NCI-H1417 treated with DMSO at 0.1 percent for 48 hours (cell line): ENCODE results near the gene CLHC1.
"Not testable (repeated sequence)": the region's sequence is repeated elsewhere in the genome, so short reads cannot be mapped to it uniquely, and the experiment has no call there.

Experiments used
- DNase-seq: peaks from one replicate; lab custom pipeline; 2025; lab: John Stamatoyannopoulos, UW

The CLHC1 gene

DNA sequence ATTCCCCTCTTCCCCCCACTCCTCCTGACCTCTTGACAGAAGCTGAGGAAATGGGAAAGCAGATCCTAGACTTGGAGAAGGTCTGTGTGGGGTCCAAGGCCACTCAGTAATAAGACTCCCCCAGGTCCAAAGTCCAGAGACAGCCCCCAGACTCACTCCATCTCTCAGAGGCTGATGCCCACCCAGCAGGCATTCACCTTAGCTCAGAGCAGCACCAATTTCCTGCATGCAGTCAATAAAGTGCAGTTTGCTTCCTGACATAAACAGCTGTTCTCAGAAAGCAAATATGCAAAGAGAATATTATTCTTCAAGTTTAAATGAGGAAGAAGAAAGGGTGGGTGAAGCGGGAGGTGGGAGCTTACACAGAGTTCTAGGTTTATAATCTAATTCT, 97.8 kb downstream of the CLHC1 start:
- no peak for DNase-seq

DNA sequence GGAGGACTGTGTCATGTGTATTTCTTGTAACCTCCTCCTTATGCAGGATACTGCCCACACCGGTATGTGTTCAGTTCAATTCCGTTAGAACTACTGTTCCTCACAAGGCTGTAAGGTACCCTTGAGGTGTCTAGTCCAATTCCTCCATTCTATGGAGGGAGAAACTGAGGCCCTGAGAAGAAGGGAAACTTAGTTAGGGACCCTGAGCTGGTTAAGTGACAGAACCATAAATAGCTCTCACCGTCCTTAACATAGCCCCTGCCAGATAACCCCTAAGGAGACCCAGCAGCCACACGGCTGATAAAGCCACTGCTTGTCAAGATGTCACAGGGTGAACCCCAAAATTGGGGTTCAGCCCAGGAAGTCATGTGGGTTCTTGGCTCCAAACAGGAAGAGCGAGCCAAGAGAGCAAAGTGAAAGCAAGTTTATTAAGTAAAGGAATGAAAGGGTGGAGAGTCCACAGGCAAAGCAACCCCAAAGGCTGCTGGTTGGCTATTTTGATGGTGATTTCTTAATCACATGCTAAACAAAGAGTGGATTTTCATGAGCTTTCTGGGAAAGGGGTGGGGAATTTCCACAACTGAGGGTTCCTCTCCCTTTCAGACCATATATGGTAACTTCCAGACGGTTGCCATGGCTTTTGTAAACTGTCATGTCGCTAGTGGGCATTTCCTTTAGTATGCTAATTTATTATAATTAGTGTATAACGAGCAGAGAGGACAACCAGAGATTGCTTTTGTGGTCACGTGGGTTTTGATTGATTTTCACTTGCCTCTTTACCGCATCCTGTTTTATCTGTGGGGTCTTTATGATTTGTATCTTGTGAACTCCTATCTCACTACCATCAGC, 98.4 kb downstream of the CLHC1 start:
- DNase-seq, result no peak

DNA sequence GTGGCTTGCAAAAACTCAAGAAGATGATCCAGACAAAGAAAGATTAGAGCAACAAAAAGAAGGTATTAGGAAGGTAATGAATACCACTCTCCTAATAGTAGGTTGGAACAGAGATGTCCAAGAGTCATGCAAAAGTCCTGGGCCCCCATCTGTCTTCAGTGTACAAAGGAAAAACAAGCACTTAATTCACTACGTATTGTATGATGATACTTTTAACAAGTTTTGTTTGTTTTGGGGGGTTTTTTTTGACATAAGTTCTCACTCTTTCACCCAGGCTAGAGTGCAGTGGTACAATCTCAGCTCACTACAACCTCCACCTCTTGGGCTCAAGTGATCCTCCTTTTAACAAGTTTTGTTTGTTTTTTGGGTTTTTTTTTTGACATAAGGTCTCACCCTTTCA, 101.2 kb downstream of the CLHC1 start:
- DNase-seq, result no peak

DNA sequence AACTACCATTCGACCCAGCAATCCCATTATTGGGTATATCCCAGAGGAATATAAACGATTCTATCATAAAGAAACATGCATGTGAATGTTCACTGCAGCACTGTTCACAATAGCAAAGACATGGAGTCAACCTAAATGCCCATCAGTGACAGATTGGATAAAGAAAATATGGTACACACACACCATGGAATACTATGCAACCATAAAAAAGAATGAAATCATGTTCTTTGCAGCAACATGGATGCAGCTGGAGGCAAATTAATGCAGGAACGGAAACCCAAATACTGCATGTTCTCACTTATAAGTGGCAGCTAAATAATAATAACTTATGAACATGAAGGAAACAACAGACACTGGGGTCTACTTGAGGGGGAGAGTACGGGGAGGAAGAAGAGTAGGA, 105.5 kb downstream of the CLHC1 start:
- not testable (repeated sequence) for DNase-seq
